Trophoblast cell (in vitro differentiated cells and primary cell): Measurements from ENCODE around the gene TMX3.

Experiments used
- DNase-seq, 2 donors: peaks; one replicate each; pipeline ENCODE4 v3.0.0-alpha.2; 2016
- H2AFZ ChIP-seq: 2 replicates; pipeline ENCODE4 v1.6.1; 2013; ENCODE audit warnings: low read length, moderate library complexity, mild to moderate bottlenecking; ENCODE audit not compliant: insufficient read depth, poor library complexity
- H2AK5ac ChIP-seq: 2 replicates; pipeline ENCODE4 v1.6.1; 2013; ENCODE audit warnings: mild to moderate bottlenecking, low read length
- H2BK120ac ChIP-seq: 2 replicates; pipeline ENCODE4 v1.6.1; 2013; ENCODE audit warnings: low read length, mild to moderate bottlenecking, moderate library complexity; ENCODE audit not compliant: insufficient read depth, poor library complexity
- H2BK12ac ChIP-seq: 2 replicates; pipeline ENCODE4 v1.6.1; 2013; ENCODE audit warnings: mild to moderate bottlenecking, low read length, moderate library complexity
- H2BK5ac ChIP-seq: 2 replicates; pipeline ENCODE4 v1.6.1; 2013; ENCODE audit warnings: low read length, low read depth, moderate library complexity, mild to moderate bottlenecking; ENCODE audit not compliant: poor library complexity
- H3K14ac ChIP-seq: 2 replicates; pipeline ENCODE4 v1.6.1; 2013; ENCODE audit warnings: mild to moderate bottlenecking, low read length
- H3K18ac ChIP-seq: 2 replicates; pipeline ENCODE4 v1.6.1; 2013; ENCODE audit warnings: mild to moderate bottlenecking, low read length
- H3K23ac ChIP-seq: 2 replicates; pipeline ENCODE4 v1.6.1; 2013; ENCODE audit warnings: low read length
- H3K27ac ChIP-seq: 2 replicates; pipeline ENCODE4 v1.5.1; 2013; ENCODE audit warnings: low read depth, mild to moderate bottlenecking, inconsistent platforms, low read length, moderate library complexity
- H3K27me3 ChIP-seq: 2 replicates; pipeline ENCODE4 v1.6.1; 2013; ENCODE audit warnings: inconsistent platforms, mild to moderate bottlenecking, low read length, moderate library complexity; ENCODE audit not compliant: insufficient read depth
- H3K36me3 ChIP-seq, 2 experiments: 1 replicate in 1 of 2; 2 replicates in 1 of 2; pipeline ENCODE4 v1.6.1; 2013; ENCODE audit warnings: low read length in 2 of 2, mild to moderate bottlenecking in 2 of 2, moderate library complexity in 1 of 2; ENCODE audit not compliant: insufficient read depth in 2 of 2, control insufficient read depth in 1 of 2
- H3K4ac ChIP-seq: 2 replicates; pipeline ENCODE4 v1.6.1; 2013; ENCODE audit warnings: low read depth, mild to moderate bottlenecking, low read length, moderate library complexity
- H3K4me1 ChIP-seq, 2 experiments: 1 replicate in 1 of 2; 2 replicates in 1 of 2; pipeline ENCODE4 v1.6.1; 2013; ENCODE audit warnings: low read length in 2 of 2, mild to moderate bottlenecking in 2 of 2, moderate library complexity in 1 of 2; ENCODE audit not compliant: insufficient read depth in 2 of 2, control insufficient read depth in 1 of 2
- H3K4me2 ChIP-seq: 2 replicates; pipeline ENCODE4 v1.6.1; 2013; ENCODE audit warnings: inconsistent platforms, mild to moderate bottlenecking, low read length, moderate library complexity
- H3K4me3 ChIP-seq: 2 replicates; pipeline ENCODE4 v1.5.1; 2013; ENCODE audit warnings: mild to moderate bottlenecking, low read depth, low read length, inconsistent platforms
- H3K79me1 ChIP-seq: one replicate; pipeline ENCODE4 v1.6.1; 2013; ENCODE audit warnings: low read length
- H3K79me2 ChIP-seq: 2 replicates; pipeline ENCODE4 v1.6.1; 2013; ENCODE audit warnings: low read length, mild to moderate bottlenecking; ENCODE audit not compliant: control insufficient read depth, insufficient read depth, poor library complexity
- H3K9ac ChIP-seq: 2 replicates; pipeline ENCODE4 v1.6.1; 2013; ENCODE audit warnings: mild to moderate bottlenecking, low read length
- H3K9me3 ChIP-seq: 2 replicates; pipeline ENCODE4 v1.6.1; 2013; ENCODE audit warnings: low read depth, mild to moderate bottlenecking, control low read depth, inconsistent platforms, low read length; ENCODE audit not compliant: insufficient read depth
- H4K12ac ChIP-seq: 2 replicates; pipeline ENCODE4 v1.6.1; 2013; ENCODE audit warnings: low read depth, mild to moderate bottlenecking, low read length, moderate library complexity
- H4K8ac ChIP-seq: 2 replicates; pipeline ENCODE4 v1.6.1; 2013; ENCODE audit warnings: low read depth, mild to moderate bottlenecking, low read length, moderate library complexity
- H4K91ac ChIP-seq: one replicate; pipeline ENCODE4 v1.6.1; 2013; ENCODE audit warnings: low read depth, mild to moderate bottlenecking, low read length, moderate library complexity
- WGBS: extraction: QIAGEN DNeasy Blood & Tissue Kit; methylation state at CpG from one replicate; pipeline ENCODE4 v1.1.7; 2013; ENCODE audit warnings: missing lambda C conversion rate; ENCODE audit not compliant: insufficient read length, insufficient coverage; ENCODE audit errors: extremely low coverage; 5-methylcytosine and 5-hydroxymethylcytosine counted together

Gene TMX3

DNA sequence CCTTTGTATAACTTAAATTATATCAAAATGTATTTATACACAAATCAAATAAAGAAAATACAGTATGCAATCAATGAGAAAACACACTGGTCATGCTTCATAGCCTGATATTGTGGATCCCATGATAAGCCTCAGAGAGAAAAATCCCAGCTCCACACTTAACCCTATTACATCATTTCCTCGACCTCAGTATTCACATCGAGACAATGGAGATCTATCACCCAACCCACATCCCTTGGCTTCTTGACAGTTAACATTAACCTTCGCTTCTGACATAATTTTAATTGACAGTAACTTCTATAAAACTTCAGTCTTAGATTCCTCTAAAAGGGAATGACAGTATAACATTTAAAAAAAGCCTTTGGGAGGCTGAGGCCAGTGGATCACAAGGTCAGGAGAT is 11.6 kb downstream of the TMX3 start:
- no peak for DNase-seq
- Histone ChIP-seq H3K4me3 (no peak overlapping the region), H3K4ac (no peak overlapping the region), H3K14ac (no peak overlapping the region), H3K18ac (no peak overlapping the region), H2AK5ac (no peak overlapping the region), H2AFZ (no peak overlapping the region), H2BK120ac (no peak overlapping the region), H3K4me1 (no peaks in the 10 kb centered on the region), H4K8ac (no peak overlapping the region), H4K12ac (no peak overlapping the region), H3K36me3 (peaks cover 4% of the 10 kb centered on the region in 2 experiments), H3K27ac (no peak overlapping the region), H3K27me3 (no peaks in the 10 kb centered on the region), H3K79me2 (no peaks in the 10 kb centered on the region), H3K79me1 (no peaks in the 10 kb centered on the region), H4K91ac (no peak overlapping the region), H3K4me2 (no peak overlapping the region), H2BK12ac (no peak overlapping the region), H3K23ac (no peak overlapping the region), H3K9ac (no peak overlapping the region), H2BK5ac (no peak overlapping the region), H3K9me3 (no peaks in the 10 kb centered on the region)
- WGBS = no CpG with 5 or more reads among the region's 3 CpGs

DNA sequence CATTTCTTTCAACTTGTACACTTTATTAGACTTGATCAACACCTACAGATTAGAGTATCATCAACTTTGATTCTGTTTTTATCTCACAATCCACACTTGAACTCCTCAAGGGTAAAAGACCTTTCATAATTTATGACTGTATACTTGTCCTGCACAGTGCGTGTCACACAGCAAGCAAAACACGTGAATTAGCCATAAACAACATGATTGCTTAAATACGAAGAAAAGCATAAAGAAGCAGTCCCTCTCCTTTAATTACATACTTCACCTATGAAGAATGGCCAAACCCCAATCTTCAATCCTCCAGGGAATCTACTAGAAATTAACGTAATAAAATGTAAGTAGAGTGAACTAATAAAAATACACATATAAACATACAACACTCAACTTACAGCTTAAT is 13.6 kb downstream of the TMX3 start:
- H3K79me1 ChIP-seq = no peaks in the 10 kb centered on the region
- no peak for DNase-seq
- no peak overlapping the region for H3K14ac ChIP-seq
- H4K12ac ChIP-seq = no peak overlapping the region
- H3K4me3 ChIP-seq = no peak overlapping the region
- no peak overlapping the region for H3K4ac ChIP-seq
- WGBS = no CpG with 5 or more reads among the region's 4 CpGs
- no peak overlapping the region for H2AK5ac ChIP-seq
- H4K91ac ChIP-seq = no peak overlapping the region
- no peak overlapping the region for H2BK12ac ChIP-seq
- no peak overlapping the region for H3K23ac ChIP-seq
- H4K8ac ChIP-seq = no peak overlapping the region
- no peak overlapping the region for H2AFZ ChIP-seq
- H3K79me2 ChIP-seq = no peaks in the 10 kb centered on the region
- peaks cover 6 to 7% of the 10 kb centered on the region in 2 experiments for H3K36me3 ChIP-seq
- H3K18ac ChIP-seq = no peak overlapping the region
- no peak overlapping the region for H2BK5ac ChIP-seq
- no peak overlapping the region for H2BK120ac ChIP-seq
- H3K27ac ChIP-seq = no peak overlapping the region
- H3K4me2 ChIP-seq = no peak overlapping the region
- no peaks in the 10 kb centered on the region for H3K27me3 ChIP-seq
- H3K4me1 ChIP-seq = no peaks in the 10 kb centered on the region
- no peaks in the 10 kb centered on the region for H3K9me3 ChIP-seq
- no peak overlapping the region for H3K9ac ChIP-seq

DNA sequence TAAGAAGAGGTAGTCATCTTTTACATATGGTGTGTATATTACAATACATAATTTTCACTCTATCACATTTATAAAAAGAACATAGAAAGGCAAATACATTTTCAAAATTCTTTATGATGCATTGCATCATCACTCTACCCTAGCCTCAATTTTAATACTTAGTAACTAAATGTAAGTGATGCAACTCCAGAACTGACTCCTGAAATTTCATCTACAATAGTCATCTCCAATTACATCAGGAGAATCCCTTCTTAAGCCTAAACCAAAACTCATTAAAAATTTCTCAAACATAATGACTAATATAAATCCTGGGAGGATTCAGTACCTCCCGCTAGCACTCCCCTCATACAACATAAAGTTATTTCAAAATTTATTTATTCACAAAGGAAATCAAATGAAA is 15.9 kb downstream of the TMX3 start:
- H3K79me1 ChIP-seq = no peaks in the 10 kb centered on the region
- H3K27me3 ChIP-seq = no peaks in the 10 kb centered on the region
- no peak overlapping the region for H3K4me3 ChIP-seq
- no peak overlapping the region for H2AK5ac ChIP-seq
- H3K14ac ChIP-seq = no peak overlapping the region
- no peak overlapping the region for H4K91ac ChIP-seq
- peaks cover 3% of the 10 kb centered on the region for H3K9me3 ChIP-seq
- no peak overlapping the region for H2AFZ ChIP-seq
- H2BK12ac ChIP-seq = no peak overlapping the region
- H4K8ac ChIP-seq = no peak overlapping the region
- no peak overlapping the region for H3K4me2 ChIP-seq
- H2BK120ac ChIP-seq = no peak overlapping the region
- no CpG with 5 or more reads among the region's 1 CpG for WGBS
- H3K18ac ChIP-seq = no peak overlapping the region
- no peak overlapping the region for H2BK5ac ChIP-seq
- H4K12ac ChIP-seq = no peak overlapping the region
- no peak for DNase-seq
- H3K23ac ChIP-seq = no peak overlapping the region
- no peak overlapping the region for H3K4ac ChIP-seq
- H3K4me1 ChIP-seq = no peaks in the 10 kb centered on the region
- H3K36me3 ChIP-seq = peaks cover 10 to 12% of the 10 kb centered on the region in 2 experiments
- H3K9ac ChIP-seq = no peak overlapping the region
- no peak overlapping the region for H3K27ac ChIP-seq
- H3K79me2 ChIP-seq = no peaks in the 10 kb centered on the region

DNA sequence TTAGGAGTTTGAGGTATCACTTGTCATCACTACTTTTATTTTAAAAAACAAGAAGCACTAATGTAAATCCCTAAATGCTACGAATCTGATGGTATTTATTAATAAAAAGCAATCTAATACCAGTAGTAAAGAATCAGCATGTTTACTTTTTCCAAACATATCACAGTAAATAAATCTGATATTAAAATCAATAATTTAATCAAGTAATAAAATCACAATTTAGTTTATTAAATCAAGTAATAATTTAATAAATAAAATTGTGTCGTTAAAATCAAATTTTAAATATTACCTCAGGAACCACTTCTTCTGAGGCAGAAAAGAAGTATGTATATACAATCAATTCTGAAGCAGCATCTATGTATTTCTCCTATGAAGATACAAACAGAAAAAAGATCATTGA is 18.0 kb downstream of the TMX3 start:
- Histone ChIP-seq H4K8ac (no peak overlapping the region), H2BK12ac (no peak overlapping the region), H2BK120ac (no peak overlapping the region), H3K4me3 (no peak overlapping the region), H2AFZ (no peak overlapping the region), H3K18ac (no peak overlapping the region), H3K9me3 (peaks cover 3% of the 10 kb centered on the region), H2AK5ac (no peak overlapping the region), H3K23ac (no peak overlapping the region), H3K4me1 (no peaks in the 10 kb centered on the region), H3K79me1 (no peaks in the 10 kb centered on the region), H3K9ac (no peak overlapping the region), H2BK5ac (no peak overlapping the region), H3K4me2 (no peak overlapping the region), H3K14ac (no peak overlapping the region), H3K4ac (no peak overlapping the region), H3K36me3 (peaks cover 21 to 23% of the 10 kb centered on the region in 2 experiments), H4K91ac (no peak overlapping the region), H4K12ac (no peak overlapping the region), H3K79me2 (no peaks in the 10 kb centered on the region), H3K27me3 (no peaks in the 10 kb centered on the region), H3K27ac (no peak overlapping the region)
- DNase-seq = no peak
- WGBS = no CpG with 5 or more reads among the region's 2 CpGs
